Activated CD8-positive, alpha-beta T cell treated with anti-CD3 and anti-CD28 coated beads for 36 hours (primary cell): Measurements from ENCODE around the gene PM20D1. TPM values are rescaled to one million over a fixed set of nuclear protein-coding genes. Genes with fewer than 3 reads are reported as not detected.

ENCODE experiments used
- ATAC-seq: fragments of 200-7000 bp; cut with Tn5 transposase; one replicate; pipeline ENCODE4 v1.10.0; 2021; ENCODE audit warnings: mild to moderate bottlenecking, moderate library complexity
- CTCF ChIA-PET: fragments of 350-600 bp; sonication (Branson Sonifier 250); formaldehyde crosslinking; loops from one replicate; lab custom pipeline; 2021; ENCODE audit warnings: antibody characterized with exemption; lab: Charles Lee
- POLR2A ChIA-PET: fragments of 350-600 bp; sonication (Branson Sonifier 250); formaldehyde crosslinking; loops from one replicate; lab custom pipeline; 2021; ENCODE audit warnings: antibody characterized with exemption; lab: Charles Lee
- DNase-seq: peaks from one replicate; pipeline ENCODE4 v3.0.0-alpha.2; 2020
- H3K27ac Mint-ChIP-seq: one replicate; pipeline ENCODE4 v1.8.0; 2021; ENCODE audit warnings: mild to moderate bottlenecking, mixed read lengths
- H3K27me3 Mint-ChIP-seq: one replicate; pipeline ENCODE4 v1.8.0; 2021; ENCODE audit warnings: mixed read lengths
- H3K36me3 Mint-ChIP-seq: one replicate; pipeline ENCODE4 v1.8.0; 2021; ENCODE audit warnings: low read depth, mixed read lengths
- H3K4me1 Mint-ChIP-seq: one replicate; pipeline ENCODE4 v1.8.0; 2021; ENCODE audit warnings: low read depth, mixed read lengths
- H3K4me3 Mint-ChIP-seq: one replicate; pipeline ENCODE4 v1.8.0; 2021; ENCODE audit warnings: mild to moderate bottlenecking, moderate library complexity, mixed read lengths
- H3K9me3 Mint-ChIP-seq: one replicate; pipeline ENCODE4 v1.8.0; 2021; ENCODE audit warnings: mixed read lengths
- CTCF ChIP-seq: fragments of 200-600 bp; IDR thresholded peaks from one replicate; pipeline ENCODE4 v1.8.0; 2022; ENCODE audit warnings: antibody characterized with exemption, mild to moderate bottlenecking
- intact Hi-C: fragments of 100-400 bp; cut with micrococcal nuclease; formaldehyde crosslinking; loops from one replicate; pipeline ENCODE4 v1.10.0; 2022
- total RNA-seq, 2 experiments: library from RNA; stranded (reverse); gene quantifications; one replicate each; pipeline ENCODE4 v1.2.3, GENCODE V29; 2021

PM20D1 gene
- total RNA-seq, 2 experiments from 2014 or later = 0.22 to 0.29 TPM

- Mint-ChIP-seq H3K4me1 (peaks cover 59% of the 10 kb centered on the region), H3K27ac (peak overlapping the region; percentile 93), H3K36me3 (peaks cover 38% of the 10 kb centered on the region), H3K27me3 (no peaks in the 10 kb centered on the region), H3K4me3 (peak overlapping the region; percentile 69), H3K9me3 (no peaks in the 10 kb centered on the region)
- ChIA-PET POLR2A (interaction anchor here (0.8 to 1.7 kb wide), 5 partner anchors 9 to 59 kb away, joined by 4 to 6 read pairs (median 5); no protein-coding TSS in a partner anchor), CTCF (interaction anchor here (0.6 to 2.7 kb wide), 7 partner anchors 11 to 214 kb away, joined by 3 to 20 read pairs (median 5); no protein-coding TSS in a partner anchor)
- ATAC-seq (peak; percentile 92), DNase-seq (peak; percentile 84)
- no peak for TF ChIP-seq CTCF
- intact Hi-C loops = no loop called here
These were observed 44.7 kb downstream of the PM20D1 start for GRCh38 chr1:205805082-205805711.

GRCh38 chr1:205804605-205805004 is 45.3 kb downstream of the PM20D1 start:
- ChIA-PET CTCF (interaction anchor here (0.6 to 2.7 kb wide), 7 partner anchors 10 to 213 kb away, joined by 3 to 20 read pairs (median 5); no protein-coding TSS in a partner anchor), POLR2A (interaction anchor here (0.8 to 1.7 kb wide), 4 partner anchors 10 to 58 kb away, joined by 3 to 6 read pairs (median 5); no protein-coding TSS in a partner anchor)
- ATAC-seq (no peak), DNase-seq (no peak)
- Mint-ChIP-seq H3K4me3 (peak overlapping the region; percentile 69), H3K27ac (peak overlapping the region; percentile 93), H3K36me3 (peaks cover 33% of the 10 kb centered on the region), H3K4me1 (peaks cover 53% of the 10 kb centered on the region), H3K27me3 (no peaks in the 10 kb centered on the region), H3K9me3 (no peaks in the 10 kb centered on the region)
- TF ChIP-seq CTCF = no peak
- intact Hi-C loops = no loop called here

GRCh38 chr1:205803986-205804385 is 45.9 kb downstream of the PM20D1 start:
- intact Hi-C loops = no loop called here
- Mint-ChIP-seq H3K27ac (peak overlapping the region; percentile 32), H3K9me3 (no peaks in the 10 kb centered on the region), H3K27me3 (no peaks in the 10 kb centered on the region), H3K4me3 (no peak overlapping the region), H3K36me3 (peaks cover 30% of the 10 kb centered on the region), H3K4me1 (peaks cover 47% of the 10 kb centered on the region)
- TF ChIP-seq CTCF = no peak
- POLR2A ChIA-PET = interaction anchor here (0.8 to 1.7 kb wide), 3 partner anchors 10 to 58 kb away, joined by 3 to 6 read pairs (median 4); no protein-coding TSS in a partner anchor
- DNase-seq = no peak
- CTCF ChIA-PET = interaction anchor here (1.2 to 2.7 kb wide), 5 partner anchors 12 to 212 kb away, joined by 4 to 20 read pairs (median 5); no protein-coding TSS in a partner anchor
- no peak for ATAC-seq

GRCh38 chr1:205802060-205802459 is 47.9 kb downstream of the PM20D1 start:
- Mint-ChIP-seq H3K27me3 (no peaks in the 10 kb centered on the region), H3K36me3 (peaks cover 23% of the 10 kb centered on the region), H3K4me1 (peaks cover 32% of the 10 kb centered on the region), H3K9me3 (no peaks in the 10 kb centered on the region), H3K27ac (no peak overlapping the region), H3K4me3 (no peak overlapping the region)
- ChIA-PET CTCF (no interaction called here), POLR2A (no interaction called here)
- ATAC-seq (no peak), DNase-seq (no peak)
- intact Hi-C loops = no loop called here
- TF ChIP-seq CTCF = no peak
